Endothelial cell (in vitro differentiated cells): ENCODE data around the gene ACADL. TPM values are rescaled to one million over a fixed set of nuclear protein-coding genes. Genes with fewer than 3 reads are reported as not detected.

Experiments
- DNase-seq: peaks from one replicate; pipeline ENCODE4 v3.0.0; 2021; ENCODE audit warnings: low spot score
- H3K27ac Mint-ChIP-seq: one replicate; pipeline ENCODE4 v1.8.0; 2021; ENCODE audit warnings: mixed read lengths, inconsistent platforms; ENCODE audit not compliant: unreplicated experiment
- H3K27me3 Mint-ChIP-seq: one replicate; pipeline ENCODE4 v1.8.0; 2021; ENCODE audit warnings: mild to moderate bottlenecking, moderate library complexity, mixed read lengths, inconsistent platforms; ENCODE audit not compliant: unreplicated experiment
- H3K36me3 Mint-ChIP-seq: one replicate; pipeline ENCODE4 v1.8.0; 2021; ENCODE audit warnings: mild to moderate bottlenecking, low read depth, mixed read lengths, inconsistent platforms; ENCODE audit not compliant: unreplicated experiment
- H3K4me1 Mint-ChIP-seq: one replicate; pipeline ENCODE4 v1.8.0; 2021; ENCODE audit warnings: mild to moderate bottlenecking, mixed read lengths, inconsistent platforms; ENCODE audit not compliant: unreplicated experiment
- H3K4me3 Mint-ChIP-seq: one replicate; pipeline ENCODE4 v1.8.0; 2021; ENCODE audit warnings: mild to moderate bottlenecking, mixed read lengths, inconsistent platforms; ENCODE audit not compliant: unreplicated experiment
- H3K9me3 Mint-ChIP-seq: one replicate; pipeline ENCODE4 v1.8.0; 2021; ENCODE audit warnings: mixed read lengths, inconsistent platforms; ENCODE audit not compliant: unreplicated experiment
- CTCF ChIP-seq: fragments of 200-600 bp; sonication (generic); IDR thresholded peaks from one replicate; pipeline ENCODE4 v1.5.0; 2021; ENCODE audit warnings: antibody characterized with exemption; ENCODE audit not compliant: unreplicated experiment
- long read RNA-seq: library from polyadenylated mRNA; unstranded; transcript quantifications from one replicate; pipeline ENCODE4 v2.0.0, GENCODE V29; 2020; ENCODE audit not compliant: unreplicated experiment
- total RNA-seq: library from RNA; stranded (reverse); fragmentation: NEBNext Ultra II Directional; extraction: Animal tissue kit (Norgen Biotek cat#: 25700); gene quantifications from one replicate; pipeline ENCODE4 v1.2.1, GENCODE V29; 2021; ENCODE audit not compliant: unreplicated experiment

Gene ACADL
- total RNA-seq = not detected
- long read RNA-seq, partial matches to known transcripts = 0 of 1 reads
- long read RNA-seq, other reads (novel, unspliced or antisense) = 0 of 1 reads

DNA sequence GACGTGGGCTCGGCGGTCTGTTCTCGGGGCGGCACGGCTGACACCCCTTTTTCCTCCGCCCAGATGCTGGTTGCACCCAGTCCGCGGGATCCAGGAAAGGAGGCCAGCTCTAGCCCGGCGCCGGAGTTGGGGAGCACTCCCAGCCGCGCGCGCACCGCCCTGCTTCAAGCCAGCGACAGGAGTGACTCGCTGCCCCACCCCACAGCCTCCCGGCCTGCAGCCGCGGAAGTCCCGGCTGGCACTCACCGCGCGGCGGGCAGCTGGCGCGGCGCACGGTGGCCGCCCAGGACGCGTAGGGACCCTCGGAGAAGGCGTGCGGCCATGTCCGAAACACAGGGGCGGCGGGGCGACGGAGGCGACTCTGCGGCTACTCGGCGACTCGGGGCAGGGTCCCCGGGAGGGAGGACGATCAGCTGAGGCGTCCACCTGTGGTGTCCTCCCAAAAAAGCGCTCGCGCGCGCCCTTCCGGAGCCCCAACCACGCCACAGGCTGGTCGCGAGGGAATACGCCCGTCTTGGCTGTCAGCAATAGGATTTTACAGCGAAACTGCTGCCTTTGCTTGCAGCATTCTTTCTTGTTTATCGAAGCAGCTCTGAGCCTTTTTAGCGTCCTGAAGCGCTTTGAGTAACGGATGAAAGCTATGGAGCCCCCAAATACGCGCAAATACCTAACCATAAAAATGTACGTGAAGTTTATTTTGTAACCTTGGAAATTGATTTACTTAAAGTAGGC, at the start of gene ACADL:
TSS of gene ACADL (minus strand) at position 507 of the 732 bp plus-strand sequence. CDS start at position 323, 184 bp downstream.
- H3K27ac Mint-ChIP-seq = no peak within 1 kb of the TSS
- H3K4me1 Mint-ChIP-seq = no peaks in the 10 kb centered on the region
- no peaks in the 10 kb centered on the region for H3K9me3 Mint-ChIP-seq
- H3K27me3 Mint-ChIP-seq = peaks cover 9% of the 10 kb centered on the region
- peak; percentile 38 for DNase-seq
- TF ChIP-seq CTCF = no peak
- H3K4me3 Mint-ChIP-seq = peak within 1 kb of the TSS; percentile 78
- H3K36me3 Mint-ChIP-seq = no peaks in the 10 kb centered on the region

DNA sequence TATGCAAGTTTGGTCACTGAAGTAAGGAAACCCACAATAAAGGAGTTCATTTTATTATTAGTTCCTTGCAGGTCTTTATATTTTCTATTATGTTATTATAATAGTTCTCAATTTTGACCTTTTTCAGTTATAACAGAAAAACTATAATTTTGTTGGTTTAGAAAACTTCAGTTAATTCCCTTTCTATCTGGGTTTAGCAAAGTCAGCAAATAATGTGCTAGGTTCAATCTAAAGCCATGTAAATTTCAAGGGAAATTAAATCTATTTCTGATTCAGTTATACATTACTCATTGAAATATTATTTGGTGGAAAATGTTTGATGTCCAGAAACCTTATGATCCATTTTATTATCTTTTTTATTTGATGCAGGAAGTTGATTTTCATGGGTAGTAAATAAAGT, 46.1 kb upstream of the ACADL start:
- H3K4me1 Mint-ChIP-seq = no peaks in the 10 kb centered on the region

GRCh38 chr2:210269148-210269547, 43.9 kb upstream of the ACADL start:
- Mint-ChIP-seq H3K27ac (no peak overlapping the region), H3K9me3 (no peaks in the 10 kb centered on the region), H3K4me1 (no peaks in the 10 kb centered on the region), H3K36me3 (no peaks in the 10 kb centered on the region), H3K4me3 (no peak overlapping the region), H3K27me3 (no peaks in the 10 kb centered on the region)
- TF ChIP-seq CTCF = no peak
- DNase-seq = no peak

More for the DNA sequence above, 46.1 kb upstream of the ACADL start:
- Mint-ChIP-seq H3K27ac (no peak overlapping the region), H3K9me3 (no peaks in the 10 kb centered on the region), H3K27me3 (no peaks in the 10 kb centered on the region), H3K36me3 (no peaks in the 10 kb centered on the region), H3K4me3 (no peak overlapping the region)
- DNase-seq = no peak
- TF ChIP-seq CTCF = no peak

DNA sequence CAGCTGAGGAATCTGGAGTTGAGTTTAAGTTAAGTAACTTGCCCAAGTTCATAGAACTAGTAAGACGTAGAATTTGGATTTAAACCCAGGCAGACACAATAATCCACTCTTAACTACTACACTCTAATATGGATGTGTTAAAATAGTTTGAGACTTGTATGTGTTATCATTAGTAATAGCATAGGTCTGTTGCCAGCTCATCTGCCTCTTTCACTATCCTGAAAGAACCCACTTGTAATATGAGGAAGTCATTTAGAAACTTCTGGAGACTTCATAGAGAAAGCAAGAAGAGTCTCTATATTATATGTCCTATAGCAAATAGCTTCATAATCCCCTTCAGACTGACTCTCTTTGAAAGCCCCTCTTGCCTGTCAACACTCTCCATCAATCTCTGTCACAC, 43.0 kb upstream of the ACADL start:
- H3K36me3 Mint-ChIP-seq = no peaks in the 10 kb centered on the region
- DNase-seq = no peak
- TF ChIP-seq CTCF = no peak
- H3K27me3 Mint-ChIP-seq = no peaks in the 10 kb centered on the region
- no peaks in the 10 kb centered on the region for H3K9me3 Mint-ChIP-seq
- H3K4me1 Mint-ChIP-seq = no peaks in the 10 kb centered on the region
- H3K4me3 Mint-ChIP-seq = no peak overlapping the region
- H3K27ac Mint-ChIP-seq = no peak overlapping the region

- no peaks in the 10 kb centered on the region for H3K4me1 Mint-ChIP-seq
- no peak overlapping the region for H3K4me3 Mint-ChIP-seq
- no peak for DNase-seq
- H3K9me3 Mint-ChIP-seq = no peaks in the 10 kb centered on the region
- H3K27me3 Mint-ChIP-seq = no peaks in the 10 kb centered on the region
- no peaks in the 10 kb centered on the region for H3K36me3 Mint-ChIP-seq
- TF ChIP-seq CTCF = no peak
- no peak overlapping the region for H3K27ac Mint-ChIP-seq
These were observed 42.5 kb upstream of the ACADL start for GRCh38 chr2:210267698-210268097.
